EL (cell line): ENCODE measurements around the gene NFU1.
"Not testable (repeated sequence)": the region's sequence is repeated elsewhere in the genome, so short reads cannot be mapped to it uniquely, and the experiment has no call there.

Source experiments
- DNase-seq: peaks from one replicate; pipeline ENCODE4 v3.0.0-alpha.2; 2016

Gene NFU1

DNA sequence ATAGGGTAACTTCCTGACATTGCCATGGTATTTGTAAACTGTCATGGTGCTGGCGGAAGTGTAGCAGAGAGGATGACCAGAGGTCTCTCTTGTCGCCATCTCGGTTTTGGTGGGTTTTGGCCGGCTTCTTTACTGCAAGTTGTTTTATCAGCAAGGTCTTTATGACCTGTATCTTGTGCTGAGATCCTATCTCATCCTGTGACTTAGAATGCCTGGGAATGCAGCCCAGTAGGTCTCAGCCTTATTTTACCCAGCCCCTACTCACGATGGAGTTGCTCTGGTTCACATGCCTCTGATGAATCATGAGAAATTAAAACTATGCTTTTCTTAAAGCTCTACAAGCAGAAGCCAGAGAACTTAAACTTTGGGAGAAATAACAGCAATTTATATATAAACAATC, 12.7 kb upstream of the NFU1 start:
- no peak for DNase-seq

DNA sequence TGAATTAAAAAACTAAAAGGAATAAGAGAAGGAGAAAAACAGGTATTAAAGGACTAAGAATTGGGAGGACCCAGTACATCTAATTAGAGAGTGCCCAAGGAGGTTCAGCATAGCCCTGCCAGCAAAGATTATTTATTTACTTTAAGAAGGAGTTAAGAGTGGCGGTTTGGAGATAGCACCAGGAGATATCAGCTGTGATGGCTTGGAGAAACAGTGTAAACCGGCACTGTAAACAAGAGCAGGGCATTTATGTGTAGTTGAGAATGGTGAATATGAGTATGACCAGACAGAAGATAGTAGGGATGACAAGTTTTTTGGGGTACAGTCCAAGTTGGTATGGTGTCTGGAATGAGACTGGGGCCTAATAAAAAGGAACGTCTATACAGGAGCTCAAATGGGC, 6.4 kb upstream of the NFU1 start:
- DNase-seq: not testable (repeated sequence)

DNA sequence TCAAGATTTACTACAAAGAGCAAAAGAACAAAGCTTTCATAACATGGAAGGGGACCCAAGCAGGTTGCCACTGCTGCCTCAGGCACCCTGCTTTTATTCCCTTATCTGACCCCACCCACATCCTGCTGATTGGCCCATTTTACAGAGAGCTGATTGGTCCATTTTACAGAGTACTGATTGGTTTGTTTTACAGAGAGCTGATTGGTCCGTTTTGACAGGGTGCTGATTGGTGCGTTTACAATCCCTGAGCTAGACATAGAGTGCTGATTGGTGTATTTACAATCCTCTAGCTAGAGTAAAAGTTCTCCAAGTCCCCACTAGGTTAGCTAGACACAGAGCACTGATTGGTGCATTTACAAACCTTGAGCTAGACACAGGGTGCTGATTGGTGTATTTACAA, 2.3 kb upstream of the NFU1 start:
- DNase-seq: not testable (repeated sequence)

DNA sequence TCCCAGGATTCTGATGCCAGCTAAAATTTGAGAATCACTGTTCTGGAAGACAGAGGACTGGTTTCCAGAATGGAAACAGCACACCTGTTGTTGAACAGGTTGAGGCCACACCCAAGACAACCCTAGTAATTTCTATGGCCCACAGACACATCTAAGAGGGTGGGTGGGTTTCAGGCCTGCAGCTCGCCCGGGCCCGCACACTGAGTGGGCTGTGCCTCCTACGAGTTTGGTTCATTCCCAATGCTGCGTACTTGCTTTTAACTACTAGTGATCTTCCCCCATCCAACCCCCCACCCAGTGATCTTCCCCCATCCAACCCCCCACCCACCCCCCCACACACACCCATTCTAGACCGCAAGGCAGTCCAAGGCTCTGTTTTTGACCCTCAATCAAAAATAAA, 1.3 kb upstream of the NFU1 start:
- DNase-seq: no peak

DNA sequence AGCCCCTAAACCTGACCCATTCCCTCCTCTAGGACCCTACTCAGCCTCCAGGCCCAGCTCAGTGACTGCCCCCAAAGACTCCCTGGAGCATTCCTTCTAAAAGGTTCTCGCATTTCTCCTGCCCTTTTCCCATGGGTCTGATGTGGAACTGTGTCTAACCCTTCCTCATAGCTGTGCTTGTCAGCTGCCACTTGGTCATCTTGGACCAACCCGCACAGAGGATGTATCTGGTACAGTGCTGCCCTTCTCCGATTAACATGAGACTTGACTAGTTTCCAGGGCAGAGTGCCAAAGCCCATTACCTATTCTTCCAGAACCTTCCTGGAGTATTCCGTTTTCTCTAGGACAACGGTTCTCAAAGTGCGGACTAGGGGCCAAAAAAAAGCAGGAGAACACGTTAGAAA, 518 bp upstream of the NFU1 start:
- DNase-seq: no peak

DNA sequence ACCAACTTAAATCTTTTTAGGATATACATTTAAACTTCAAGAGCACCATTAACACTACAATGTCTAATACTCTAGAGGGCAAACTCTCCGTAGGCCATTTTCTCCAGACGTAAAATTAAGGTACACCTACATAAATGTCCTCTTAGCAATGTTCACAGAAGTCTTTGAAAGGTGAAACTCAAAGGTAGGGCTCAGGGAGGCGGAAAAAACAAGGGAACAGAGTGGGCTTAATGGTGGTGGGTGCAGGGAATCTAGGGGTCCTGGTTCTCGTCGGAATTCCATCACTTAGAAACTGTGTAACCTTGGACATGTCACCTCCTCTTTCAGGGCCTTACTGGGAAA, 668 bp downstream of the NFU1 start:
- DNase-seq: no peak

DNA sequence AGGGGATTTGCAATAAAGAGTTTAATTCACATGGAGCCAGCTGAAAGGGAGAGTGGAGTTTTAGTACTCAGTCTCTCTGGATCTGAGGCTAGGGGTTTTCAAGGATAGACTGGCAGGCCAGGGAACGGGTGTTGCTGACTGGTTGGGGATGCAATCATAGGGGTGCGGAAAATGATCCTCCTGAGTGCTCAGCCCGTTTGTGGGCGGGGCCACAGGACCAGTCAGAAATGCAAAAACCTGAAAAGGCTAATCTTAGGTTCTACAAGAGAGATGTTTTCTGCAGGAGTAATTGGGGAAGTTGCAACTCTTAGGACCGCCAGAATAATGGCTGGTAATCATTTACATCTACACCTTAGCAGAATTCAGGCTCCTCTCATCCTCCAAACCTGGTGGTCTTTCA, 2.5 kb downstream of the NFU1 start:
- DNase-seq: no peak

DNA sequence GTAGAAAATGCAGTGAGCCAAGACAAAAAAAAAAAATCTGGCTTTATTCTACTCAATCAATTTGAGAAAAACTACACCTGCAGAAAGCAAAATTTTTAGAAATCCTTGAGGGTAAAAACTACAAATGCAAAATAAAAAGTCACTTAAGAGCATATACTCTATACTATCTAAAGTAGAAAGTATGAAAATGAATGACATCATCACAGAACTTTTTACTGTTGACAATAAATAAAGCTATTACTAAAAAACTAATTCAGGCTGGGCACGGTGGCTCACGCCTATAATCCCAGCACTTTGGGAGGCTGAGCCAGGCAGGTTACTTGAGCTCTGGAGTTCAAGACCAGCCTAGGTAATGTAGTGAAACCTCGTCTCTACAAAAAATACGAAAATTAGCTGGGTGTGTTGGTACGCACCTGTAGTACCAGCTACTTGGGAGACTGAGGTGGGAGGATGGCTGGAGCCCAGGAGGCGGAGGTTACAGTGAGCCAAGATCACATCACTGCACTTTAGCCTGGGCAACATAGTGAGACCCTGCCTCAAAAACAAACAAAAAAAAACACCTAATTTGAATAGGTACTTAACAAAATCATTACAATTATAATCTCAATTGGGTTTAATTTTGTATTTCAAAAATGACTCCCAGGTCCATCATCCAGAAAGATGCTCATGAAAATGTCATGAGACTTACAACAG, 7.6 kb downstream of the NFU1 start:
- DNase-seq: no peak

DNA sequence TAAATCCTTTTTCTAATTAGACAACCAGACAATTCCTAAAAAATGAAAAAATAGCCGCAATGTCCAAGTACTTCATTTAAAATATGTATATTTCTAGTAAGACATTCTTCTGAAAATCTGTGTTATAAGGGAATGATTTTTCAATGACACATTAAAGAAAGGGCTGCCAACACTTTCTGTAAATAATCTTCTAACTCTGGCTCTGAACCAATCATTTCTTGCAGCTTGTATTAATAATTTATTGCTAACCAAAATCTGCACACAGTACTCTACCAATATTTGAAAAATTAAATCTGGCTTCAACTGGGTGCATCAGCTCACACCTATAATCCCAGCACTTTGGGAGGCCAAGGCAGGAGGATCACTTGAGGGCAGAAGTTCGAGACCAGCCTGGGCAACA, 8.3 kb downstream of the NFU1 start:
- no peak for DNase-seq

DNA sequence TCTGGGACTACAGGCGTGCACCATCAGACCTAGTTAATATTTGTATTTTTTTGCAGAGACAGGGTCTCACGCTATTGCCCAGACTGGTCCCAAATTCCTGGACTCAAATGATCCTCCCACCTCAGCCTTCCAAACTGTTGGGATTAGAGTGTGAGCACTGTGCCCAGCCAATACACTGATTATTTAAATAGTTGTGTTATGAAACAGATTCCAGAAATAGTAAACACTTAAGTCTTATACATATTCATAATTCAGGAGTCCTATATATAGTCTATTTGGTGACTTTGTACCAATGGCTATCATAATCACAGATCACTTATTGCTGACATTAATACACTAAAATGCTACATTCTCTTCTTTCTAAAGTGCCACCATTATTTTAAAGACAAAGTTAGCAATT, 12.8 kb downstream of the NFU1 start:
- DNase-seq: no peak

DNA sequence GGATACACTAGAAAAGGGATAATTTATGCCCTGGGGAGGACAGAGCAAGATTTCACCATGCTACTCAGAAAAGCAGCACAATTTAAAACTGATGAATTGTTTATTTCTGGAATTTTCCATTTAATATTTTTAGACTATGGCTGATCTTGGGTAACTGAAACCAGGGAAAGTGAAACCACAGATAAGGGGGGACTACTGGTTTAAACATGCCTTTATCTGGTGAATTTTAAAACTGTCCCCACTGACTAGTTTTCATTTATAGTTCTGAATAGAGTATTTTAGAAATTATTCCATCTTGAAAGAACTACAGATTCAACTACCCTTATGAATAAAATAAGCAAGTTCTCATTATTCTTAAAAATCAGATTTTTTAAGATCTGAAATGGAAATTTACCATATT, 15.0 kb downstream of the NFU1 start:
- no peak for DNase-seq

DNA sequence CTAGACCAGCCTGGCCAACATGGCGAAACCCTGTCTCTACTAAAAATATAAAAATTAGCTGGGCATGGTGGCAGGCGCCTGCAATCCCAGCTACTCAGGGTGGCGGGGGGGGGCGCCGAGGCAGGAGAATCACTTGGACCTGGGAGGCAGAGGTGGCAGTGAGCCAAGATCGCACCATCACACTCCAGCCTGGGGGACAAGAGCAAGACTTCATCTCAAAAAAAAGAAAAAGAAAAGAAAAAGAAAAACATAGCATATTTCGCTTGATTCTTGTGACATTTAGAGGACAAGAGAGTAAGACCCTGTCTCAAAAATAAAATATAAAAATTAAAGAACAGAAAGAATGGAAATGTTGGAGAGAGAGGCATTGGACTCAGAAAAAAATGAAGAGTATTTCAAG, 18.1 kb downstream of the NFU1 start:
- not testable (repeated sequence) for DNase-seq

DNA sequence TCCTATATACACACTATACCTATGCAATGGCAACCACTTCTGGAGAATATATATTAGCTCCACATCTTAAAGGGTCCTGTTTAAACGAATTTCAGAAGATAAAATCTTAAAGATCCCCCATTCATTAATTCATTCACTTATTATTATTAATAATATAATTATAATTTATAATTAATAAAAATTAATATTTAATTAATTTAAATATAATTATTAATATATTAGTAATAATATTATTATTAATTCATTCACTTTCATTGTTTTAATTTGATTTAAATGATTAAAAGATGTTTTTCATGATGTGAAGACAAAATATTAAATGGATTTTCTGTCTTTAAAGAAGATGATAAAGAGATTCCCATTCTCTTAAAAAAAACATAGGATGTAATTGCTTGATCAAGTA, 21.1 kb downstream of the NFU1 start:
- DNase-seq: no peak

DNA sequence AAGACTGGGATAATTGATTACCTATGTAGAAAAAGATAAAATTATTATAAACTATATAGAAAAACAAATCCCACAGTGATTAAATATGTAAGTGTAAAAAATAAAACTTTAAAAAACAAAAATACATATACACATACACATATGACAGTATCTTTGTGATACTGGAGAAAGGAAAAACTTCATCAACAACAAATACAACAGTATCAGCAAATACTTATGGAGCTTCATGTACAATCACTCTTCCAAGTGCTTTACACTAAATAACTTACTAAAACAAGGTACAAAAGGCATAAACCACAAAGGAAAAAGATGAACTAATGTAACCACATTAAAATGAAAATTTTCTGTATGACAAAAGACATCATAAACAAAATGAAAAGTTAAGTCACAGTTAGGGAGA, 26.1 kb downstream of the NFU1 start:
- DNase-seq: no peak

DNA sequence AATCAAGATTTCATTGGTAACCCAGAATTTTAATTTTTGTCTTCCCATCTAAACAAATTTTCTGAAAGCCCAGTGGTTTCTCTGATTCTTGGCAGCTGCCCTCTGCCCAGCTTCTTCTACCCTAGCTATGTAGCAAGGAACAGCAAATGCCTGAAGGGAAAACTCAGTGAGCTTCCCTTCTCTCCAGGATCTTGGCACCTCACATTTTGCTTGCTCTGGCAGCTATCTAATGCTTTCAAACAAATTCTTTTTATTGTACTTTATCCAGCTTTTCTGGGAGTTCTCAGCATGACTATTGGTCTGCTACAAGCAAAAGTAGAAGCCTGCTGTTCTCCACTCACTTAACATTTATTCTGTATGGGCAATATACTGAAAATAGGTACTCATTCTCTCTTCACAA, 31.9 kb downstream of the NFU1 start:
- no peak for DNase-seq

DNA sequence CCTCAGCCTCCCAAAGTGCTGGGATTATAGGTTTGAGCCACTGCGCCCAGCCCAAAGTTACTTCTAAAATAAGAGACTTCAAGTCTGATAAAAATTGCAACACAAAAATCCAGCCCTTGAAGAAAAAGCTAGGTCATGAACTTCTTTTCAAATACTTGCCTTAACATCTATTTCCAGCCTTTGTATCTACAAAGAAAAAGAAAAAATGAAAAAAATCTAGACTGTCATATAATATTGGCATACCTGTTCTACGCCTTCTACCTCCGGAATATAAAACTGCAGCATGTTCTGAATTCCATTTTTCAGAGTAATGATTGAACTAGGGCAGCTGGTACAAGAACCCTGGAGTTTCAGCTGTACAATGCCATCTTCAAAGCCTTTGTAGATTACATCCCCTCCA, 37.1 kb downstream of the NFU1 start:
- no peak for DNase-seq

DNA sequence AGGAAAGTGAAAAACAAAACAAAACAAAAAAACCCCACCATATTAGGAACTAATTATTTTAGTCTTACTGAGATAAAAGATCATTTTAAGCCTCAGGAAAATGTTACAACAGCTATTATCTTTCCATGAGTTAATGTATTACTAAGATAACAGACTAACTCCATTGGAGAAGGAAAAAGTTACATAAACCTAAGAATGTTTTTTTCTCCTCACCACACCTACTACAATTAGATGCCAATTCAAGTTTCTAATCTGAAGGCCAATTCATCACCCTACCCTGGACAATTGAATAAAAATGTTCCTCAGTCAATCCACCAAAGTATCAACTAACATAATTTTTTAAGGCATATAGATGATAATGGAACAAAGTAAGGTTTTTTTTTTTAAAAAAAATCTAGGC, 40.0 kb downstream of the NFU1 start:
- DNase-seq: no peak

DNA sequence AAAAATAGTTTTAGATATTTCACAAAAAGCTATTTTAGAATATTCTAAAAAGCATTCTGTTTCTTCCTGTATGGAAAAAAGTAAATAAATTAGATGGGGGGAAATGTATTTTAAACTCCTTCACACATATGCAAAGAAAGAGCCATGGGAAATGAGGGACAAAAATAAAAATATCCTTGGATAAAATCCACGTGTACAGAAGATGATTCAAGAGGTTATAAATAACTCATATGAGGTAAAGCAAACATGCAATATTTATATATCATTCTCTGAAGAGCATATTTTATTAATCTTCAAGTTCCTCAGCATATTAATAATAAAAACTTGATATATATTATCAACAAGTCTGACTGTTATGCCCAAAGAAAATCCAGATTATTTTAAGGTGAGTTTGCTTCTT, 41.4 kb downstream of the NFU1 start:
- no peak for DNase-seq

DNA sequence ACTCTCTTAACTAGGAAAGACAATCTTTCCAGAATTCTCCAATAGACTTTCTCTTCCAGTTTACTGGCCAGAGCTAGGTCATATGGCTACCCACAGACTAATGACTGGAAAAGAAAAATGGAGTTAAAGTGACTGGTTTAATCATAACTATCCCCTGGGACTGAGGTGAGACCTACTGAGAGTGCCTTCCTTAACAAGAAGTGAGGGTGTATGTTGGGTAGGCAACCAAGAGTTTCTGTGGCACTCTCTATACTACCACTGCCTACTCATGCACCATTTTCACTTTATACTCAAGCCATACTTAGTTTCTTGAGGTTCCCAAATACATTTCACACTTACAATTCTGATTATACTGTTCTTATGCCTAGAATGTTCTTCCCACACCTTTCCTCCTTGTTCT, 43.3 kb downstream of the NFU1 start:
- no peak for DNase-seq

DNA sequence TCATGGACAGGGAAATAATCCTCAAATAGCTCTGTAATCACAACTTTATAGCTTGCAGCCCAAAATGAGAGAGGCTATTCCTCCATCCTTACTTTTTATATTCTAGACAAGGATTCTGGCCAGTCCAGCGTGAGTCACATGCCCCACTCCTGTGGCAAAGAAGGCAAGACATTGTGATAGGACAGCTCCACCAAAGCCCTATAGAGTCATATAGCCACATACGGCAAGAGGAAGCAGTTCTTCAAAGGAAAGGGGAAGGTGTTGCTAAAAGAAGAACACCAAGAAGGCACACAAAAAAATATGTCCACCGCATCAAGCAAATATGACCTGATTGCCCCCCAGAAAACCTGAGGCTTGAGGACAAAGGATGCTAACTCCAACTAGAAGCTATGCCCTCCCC, 46.8 kb downstream of the NFU1 start:
- DNase-seq: no peak

DNA sequence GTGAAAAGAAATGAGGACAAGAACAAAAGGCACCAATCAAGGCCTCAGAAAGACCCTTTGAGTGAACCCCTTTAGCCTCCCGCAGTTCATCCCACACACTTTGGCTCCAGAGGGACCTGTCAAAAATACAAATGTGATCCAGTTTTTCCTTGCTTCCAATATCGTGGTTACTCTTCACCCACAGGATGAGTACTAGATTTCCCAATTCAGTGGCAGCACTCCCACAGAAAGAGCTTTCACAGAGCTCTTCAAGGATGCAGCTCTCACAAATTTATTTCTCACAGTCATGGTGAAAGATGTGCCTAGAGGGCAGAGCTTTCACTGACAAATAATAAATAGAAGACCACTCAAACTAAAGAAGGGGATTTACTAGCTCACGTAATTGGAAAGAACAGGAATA, 47.2 kb downstream of the NFU1 start:
- no peak for DNase-seq

DNA sequence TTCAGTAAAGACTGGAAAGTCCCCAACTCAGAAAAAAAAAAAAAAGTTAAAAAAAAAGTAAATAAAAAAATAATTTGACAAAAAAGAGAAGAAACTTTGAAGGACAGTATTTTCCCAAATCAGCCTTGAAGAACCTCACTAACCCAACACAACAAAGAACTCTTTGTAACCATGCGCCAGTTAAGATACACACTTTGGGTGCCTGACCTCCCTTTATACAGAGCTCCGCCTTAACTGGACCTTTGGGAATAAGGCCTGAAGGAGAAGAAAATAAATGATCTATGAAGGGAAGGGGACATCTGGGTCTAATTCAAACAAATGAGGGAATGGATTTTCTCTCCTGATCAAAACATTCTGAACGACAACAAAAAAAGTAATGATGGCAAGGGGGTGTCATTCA, 48.0 kb downstream of the NFU1 start:
- no peak for DNase-seq

DNA sequence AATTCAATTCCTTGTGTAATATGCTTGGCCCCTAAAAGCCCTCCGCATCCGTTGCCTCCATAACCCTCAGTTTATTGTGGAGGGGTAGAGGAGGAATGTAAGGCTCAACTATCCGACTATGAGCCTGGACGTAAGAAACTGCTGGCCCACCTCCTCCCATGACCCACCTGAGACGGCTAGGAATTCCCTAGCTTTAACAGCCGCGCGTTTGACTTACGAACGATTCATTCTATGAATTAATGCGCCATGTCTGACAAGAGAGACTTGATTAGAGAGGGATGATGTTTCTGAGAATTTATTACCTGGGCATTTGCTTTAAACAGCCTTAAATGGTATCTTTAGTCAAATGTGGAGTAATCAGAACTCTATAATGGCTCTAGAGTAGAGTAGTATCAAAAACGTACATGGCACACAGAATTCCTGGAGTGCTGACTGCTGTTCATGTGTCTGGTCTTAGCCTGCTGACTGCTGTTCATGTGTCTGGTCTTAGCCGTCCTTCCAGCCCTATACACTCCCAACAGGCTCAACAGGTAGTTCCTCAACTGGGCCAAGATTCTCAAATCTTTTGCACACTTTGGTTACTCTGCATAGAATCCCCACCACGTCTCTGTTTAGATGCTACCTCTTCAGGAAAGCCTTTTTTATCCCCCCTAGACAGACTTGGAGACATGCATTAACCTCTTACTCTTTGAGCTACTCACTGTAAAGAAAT, 49.3 kb downstream of the NFU1 start:
- DNase-seq: no peak

DNA sequence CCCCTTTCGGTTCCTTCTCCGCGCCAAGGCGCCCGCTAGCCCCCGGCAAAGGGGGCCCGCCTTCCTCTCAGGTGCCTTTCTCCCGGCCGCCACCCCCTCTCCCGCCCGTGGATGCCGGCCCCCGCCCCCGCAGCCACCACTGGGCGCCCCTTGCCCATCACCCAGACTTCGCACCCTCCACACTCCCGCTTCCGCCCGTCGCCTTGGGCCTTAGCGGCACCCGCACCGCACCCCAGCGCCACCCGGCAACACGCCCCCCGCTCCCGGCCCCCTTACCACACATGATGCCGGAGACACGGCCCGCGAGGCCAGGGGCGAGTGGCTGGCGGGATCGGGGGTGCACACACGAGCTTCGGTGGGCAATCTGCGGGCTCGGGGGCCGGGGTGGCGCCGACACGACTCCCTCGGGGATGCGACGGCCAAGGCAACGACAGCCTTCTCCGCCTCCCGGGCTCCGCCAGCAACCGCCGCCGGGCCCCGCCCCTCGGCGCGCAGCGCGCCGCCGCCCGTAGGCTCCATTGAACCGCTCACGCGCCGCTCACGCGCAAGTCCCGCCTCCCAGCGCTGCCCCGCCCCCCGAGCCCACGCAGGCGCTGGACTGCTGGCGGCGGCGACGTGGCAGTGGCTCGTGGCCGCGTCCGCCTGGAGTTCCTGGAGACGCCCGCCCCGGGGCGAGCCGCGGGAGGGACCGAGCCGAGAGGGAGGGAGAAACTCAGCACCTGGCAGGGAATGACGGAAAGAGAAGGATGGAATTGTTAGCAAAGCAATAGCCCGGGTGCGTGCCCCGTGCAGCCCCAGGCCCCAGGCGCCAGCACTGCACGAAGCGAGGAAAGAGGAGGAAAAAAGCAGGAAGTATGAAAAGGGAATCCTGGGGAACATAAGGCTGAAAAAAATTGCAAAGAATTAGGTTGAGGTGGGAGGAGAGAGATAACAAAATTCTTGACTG, 50.2 kb downstream of the NFU1 start, which contains the start of gene GFPT1:
TSS of gene GFPT1 (minus strand) at position 439 of the 946 bp plus-strand sequence. CDS start at position 283, 156 bp downstream.
- peak; percentile 94 for DNase-seq
